OCI-LY3 (cell line): ENCODE data around the gene TCF20.

Source experiments
- CTCF ChIP-seq: fragments of 200-600, 300-600 bp; sonication (generic); IDR thresholded peaks from 2 replicates; pipeline ENCODE4 v1.5.1; 2014; ENCODE audit warnings: antibody characterized with exemption, low read length, low read depth
- EZH2phosphoT487 ChIP-seq: fragments of 200-600 bp; shearing (Covaris generic); IDR thresholded peaks from 2 replicates; pipeline ENCODE4 v1.6.1; 2018; ENCODE audit warnings: antibody characterized with exemption, mixed run types, low read depth

GRCh38 chr22:42231929-42232328 lies 38.5 kb downstream of the TCF20 start:
- TF ChIP-seq CTCF (no peak), EZH2phosphoT487 (no peak)
